Natural killer cell (primary cell): ENCODE measurements around the gene NOTCH3. TPM values are rescaled to one million over a fixed set of nuclear protein-coding genes. Genes with fewer than 3 reads are reported as not detected.

Source experiments
- ATAC-seq, 3 donors: fragments of 150-1000 bp in 2 of 3; fragments of 200-7000 bp in 1 of 3; cut with Tn5 transposase; 1 replicate in 1 of 3; 2 replicates in 2 of 3; pipeline ENCODE4 v1.10.0; 2021; ENCODE audit warnings: mild to moderate bottlenecking in 2 of 3, moderate library complexity in 2 of 3
- DNase-seq, 2 donors: peaks; one replicate each; pipeline versions ENCODE4 v3.0.0 to v3.0.0-alpha.2; 2013 to 2021; ENCODE audit warnings: mixed read lengths in 1 of 2
- H3K27ac ChIP-seq: one replicate; pipeline ENCODE4 v1.5.1; 2013; ENCODE audit warnings: mild to moderate bottlenecking, low read length
- H3K27me3 ChIP-seq: one replicate; pipeline ENCODE4 v1.6.1; 2013; ENCODE audit warnings: low read length; ENCODE audit not compliant: control insufficient read depth, insufficient read depth
- H3K36me3 ChIP-seq: one replicate; pipeline ENCODE4 v1.6.1; 2013; ENCODE audit warnings: low read length; ENCODE audit not compliant: control insufficient read depth, insufficient read depth
- H3K4me1 ChIP-seq: one replicate; pipeline ENCODE4 v1.6.1; 2013; ENCODE audit warnings: low read length; ENCODE audit not compliant: control insufficient read depth, insufficient read depth
- H3K4me3 ChIP-seq: one replicate; pipeline ENCODE4 v1.5.1; 2013; ENCODE audit warnings: low read length
- H3K9me3 ChIP-seq: one replicate; pipeline ENCODE4 v1.6.1; 2013; ENCODE audit warnings: low read length; ENCODE audit not compliant: control insufficient read depth, insufficient read depth
- H3K27ac Mint-ChIP-seq, 2 donors: one replicate each; pipeline ENCODE4 v1.8.0; 2022; ENCODE audit warnings: mild to moderate bottlenecking in 2 of 2, mixed read lengths in 2 of 2, moderate library complexity in 1 of 2
- H3K27me3 Mint-ChIP-seq, 2 donors: one replicate each; pipeline ENCODE4 v1.8.0; 2022; ENCODE audit warnings: low read depth in 2 of 2, mixed read lengths in 2 of 2
- H3K36me3 Mint-ChIP-seq: one replicate; pipeline ENCODE4 v1.8.0; 2022; ENCODE audit warnings: mixed read lengths
- H3K4me1 Mint-ChIP-seq, 2 donors: one replicate each; pipeline ENCODE4 v1.8.0; 2022; ENCODE audit warnings: mixed read lengths in 2 of 2
- H3K4me3 Mint-ChIP-seq: one replicate; pipeline ENCODE4 v1.8.0; 2022; ENCODE audit warnings: mild to moderate bottlenecking, moderate library complexity, mixed read lengths
- H3K9me3 Mint-ChIP-seq, 2 donors: one replicate each; pipeline ENCODE4 v1.8.0; 2022; ENCODE audit warnings: mixed read lengths in 2 of 2
- WGBS: methylation state at CpG from one replicate; pipeline ENCODE4 v1.1.7; 2013; ENCODE audit warnings: missing lambda C conversion rate; ENCODE audit not compliant: insufficient coverage; 5-methylcytosine and 5-hydroxymethylcytosine counted together
- intact Hi-C: fragments of 100-400 bp; cut with micrococcal nuclease; formaldehyde crosslinking; loops from one replicate; pipeline ENCODE4 v1.14.2; 2022
- total RNA-seq, 4 donors: library from RNA; stranded (reverse); fragments of 120-200 nt in 1 of 4; gene quantifications; one replicate each; pipeline versions ENCODE4 v1.2.3 to v1.2.4, GENCODE V29; 2013 to 2022
- TF ChIP-seq, protein P1 (sequence below): fragments of 200-600 bp; IDR thresholded peaks from one replicate; pipeline ENCODE4 v1.8.0; 2022; ENCODE audit warnings: antibody characterized with exemption

NOTCH3 gene
- total RNA-seq, 3 donors from 2014 or later (not counting 1 experiment from before 2014, with no cell fraction given): 0.25 to 0.26 TPM; not detected in 1

DNA sequence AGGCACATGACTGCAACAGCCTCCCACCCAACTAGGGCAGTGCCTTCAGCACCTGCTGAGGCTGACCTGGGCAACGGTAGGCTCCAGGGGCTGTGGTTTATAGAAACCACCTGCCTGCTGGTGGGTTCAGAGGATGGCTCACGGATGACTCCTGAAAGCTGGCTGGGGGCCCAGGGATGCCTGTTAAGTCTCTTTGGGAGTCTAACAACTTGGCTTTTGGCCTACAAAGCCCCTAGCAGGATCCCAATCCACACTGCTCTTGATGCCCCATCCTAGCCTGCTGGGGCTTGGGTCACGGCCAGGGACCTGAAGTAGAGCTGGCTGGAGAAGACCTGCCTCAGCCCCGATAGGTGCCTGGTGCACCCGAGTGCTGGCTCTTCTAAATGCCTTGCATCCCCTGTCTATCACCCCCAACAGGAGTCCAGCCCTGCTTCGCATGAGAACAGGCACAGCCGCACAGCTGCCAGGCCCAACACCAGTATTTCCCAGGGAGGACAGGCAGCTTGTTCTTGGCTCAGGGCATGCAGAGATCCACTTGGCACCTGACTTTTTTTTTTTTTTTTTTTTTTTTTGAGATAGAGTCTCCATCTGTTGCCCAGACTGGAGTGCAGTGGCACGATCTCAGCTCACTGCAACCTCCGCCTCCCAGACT is 40.6 kb upstream of the NOTCH3 start:
- peaks cover 6 to 16% of the 10 kb centered on the region in 2 donors for H3K4me1 Mint-ChIP-seq
- Histone ChIP-seq H3K36me3 (peaks cover 69% of the 10 kb centered on the region), H3K4me1 (no peaks in the 10 kb centered on the region), H3K4me3 (no peak overlapping the region), H3K9me3 (no peaks in the 10 kb centered on the region), H3K27ac (no peak overlapping the region), H3K27me3 (no peaks in the 10 kb centered on the region)
- H3K36me3 Mint-ChIP-seq: peaks cover 3% of the 10 kb centered on the region
- DNase-seq (no peak), ATAC-seq (no peak)
- H3K27me3 Mint-ChIP-seq: no peaks in the 10 kb centered on the region
- 93% methylated on average over 9 of the region's 9 CpGs for WGBS
- TF ChIP-seq, protein P1, sequence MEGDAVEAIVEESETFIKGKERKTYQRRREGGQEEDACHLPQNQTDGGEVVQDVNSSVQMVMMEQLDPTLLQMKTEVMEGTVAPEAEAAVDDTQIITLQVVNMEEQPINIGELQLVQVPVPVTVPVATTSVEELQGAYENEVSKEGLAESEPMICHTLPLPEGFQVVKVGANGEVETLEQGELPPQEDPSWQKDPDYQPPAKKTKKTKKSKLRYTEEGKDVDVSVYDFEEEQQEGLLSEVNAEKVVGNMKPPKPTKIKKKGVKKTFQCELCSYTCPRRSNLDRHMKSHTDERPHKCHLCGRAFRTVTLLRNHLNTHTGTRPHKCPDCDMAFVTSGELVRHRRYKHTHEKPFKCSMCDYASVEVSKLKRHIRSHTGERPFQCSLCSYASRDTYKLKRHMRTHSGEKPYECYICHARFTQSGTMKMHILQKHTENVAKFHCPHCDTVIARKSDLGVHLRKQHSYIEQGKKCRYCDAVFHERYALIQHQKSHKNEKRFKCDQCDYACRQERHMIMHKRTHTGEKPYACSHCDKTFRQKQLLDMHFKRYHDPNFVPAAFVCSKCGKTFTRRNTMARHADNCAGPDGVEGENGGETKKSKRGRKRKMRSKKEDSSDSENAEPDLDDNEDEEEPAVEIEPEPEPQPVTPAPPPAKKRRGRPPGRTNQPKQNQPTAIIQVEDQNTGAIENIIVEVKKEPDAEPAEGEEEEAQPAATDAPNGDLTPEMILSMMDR: no peak
- no peaks in the 10 kb centered on the region for H3K9me3 Mint-ChIP-seq
- intact Hi-C loops: no loop called here
- no peak overlapping the region for H3K27ac Mint-ChIP-seq
- H3K4me3 Mint-ChIP-seq: no peak overlapping the region

DNA sequence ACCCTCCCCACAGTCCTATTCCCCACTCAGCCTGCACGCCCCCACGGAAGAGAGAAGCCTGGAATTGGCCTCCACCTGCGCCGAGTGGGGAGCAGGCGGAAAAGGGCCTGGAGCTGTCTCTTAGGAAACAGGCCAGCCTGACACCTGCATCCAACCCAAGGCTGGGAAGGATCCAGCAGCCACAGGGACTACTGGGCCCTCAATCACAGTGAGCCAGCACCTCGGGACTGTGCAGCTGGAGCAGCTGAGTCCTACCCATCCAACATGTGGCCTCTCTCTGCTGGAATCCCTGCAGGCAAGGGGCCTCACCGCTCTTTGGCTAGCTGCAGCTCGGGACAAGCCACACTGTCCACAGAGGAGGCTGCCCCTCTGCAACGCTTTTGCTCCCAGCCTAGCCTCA is 39.7 kb upstream of the NOTCH3 start:
- Mint-ChIP-seq H3K4me3 (no peak overlapping the region), H3K36me3 (peaks cover 11% of the 10 kb centered on the region), H3K27me3 (no peaks in the 10 kb centered on the region), H3K9me3 (no peaks in the 10 kb centered on the region), H3K4me1 (peaks cover 0 to 16% of the 10 kb centered on the region in 2 donors), H3K27ac (no peak overlapping the region)
- DNase-seq (no peak), ATAC-seq (no peak)
- Histone ChIP-seq H3K36me3 (peaks cover 74% of the 10 kb centered on the region), H3K9me3 (no peaks in the 10 kb centered on the region), H3K27me3 (no peaks in the 10 kb centered on the region), H3K4me3 (no peak overlapping the region), H3K27ac (no peak overlapping the region), H3K4me1 (no peaks in the 10 kb centered on the region)
- intact Hi-C loops: no loop called here
- TF ChIP-seq, protein P1: no peak
- 97% methylated on average over 9 of the region's 9 CpGs for whole genome bisulfite sequencing

DNA sequence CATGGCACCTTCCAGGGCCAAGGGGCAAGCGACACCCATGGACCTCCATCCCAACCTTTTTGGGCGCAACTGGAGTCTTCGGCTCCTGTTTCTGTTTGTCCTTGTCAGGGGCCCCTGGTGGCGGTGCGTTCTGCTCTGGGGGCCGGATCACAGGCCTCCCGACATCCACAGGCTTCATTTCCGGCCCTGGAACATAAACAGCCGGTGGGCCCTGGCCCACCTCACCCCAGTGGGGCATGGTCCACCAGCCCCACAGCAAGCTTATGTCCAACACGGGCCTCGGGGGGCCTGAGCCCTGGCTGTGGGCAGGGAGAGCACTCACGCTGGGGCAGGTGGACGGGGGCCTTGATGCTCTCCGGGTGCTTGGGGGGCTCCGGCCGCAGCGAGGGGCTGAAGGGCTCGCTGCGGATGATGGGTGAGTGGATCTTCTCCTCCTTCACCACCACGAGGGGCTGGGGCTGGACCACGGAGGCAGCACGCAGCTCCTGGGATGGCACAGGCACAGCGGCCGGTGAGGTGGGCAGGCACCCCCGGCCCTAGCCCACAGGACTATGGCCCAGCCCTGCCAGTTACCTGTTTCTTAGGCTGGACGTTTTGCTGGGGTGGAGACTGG is 38.6 kb upstream of the NOTCH3 start:
- H3K4me1 ChIP-seq: no peaks in the 10 kb centered on the region
- H3K27me3 ChIP-seq: no peaks in the 10 kb centered on the region
- no peak for DNase-seq
- Mint-ChIP-seq H3K36me3 (peaks cover 13% of the 10 kb centered on the region), H3K27me3 (peaks cover 0 to 2% of the 10 kb centered on the region in 2 donors), H3K9me3 (no peaks in the 10 kb centered on the region), H3K4me1 (peaks cover 0 to 8% of the 10 kb centered on the region in 2 donors), H3K27ac (no peak overlapping the region), H3K4me3 (no peak overlapping the region)
- TF ChIP-seq, protein P1: no peak
- intact Hi-C loops: no loop called here
- no peaks in the 10 kb centered on the region for H3K9me3 ChIP-seq
- peaks cover 65% of the 10 kb centered on the region for H3K36me3 ChIP-seq
- 97% methylated on average over 26 of the region's 26 CpGs for WGBS
- ATAC-seq: no peak
- no peak overlapping the region for H3K4me3 ChIP-seq
- H3K27ac ChIP-seq: no peak overlapping the region
